ENCODE measurements around the gene CD47. TPM values are rescaled to one million over a fixed set of nuclear protein-coding genes. Genes with fewer than 3 reads are reported as not detected.

CD47 gene
- total and polyA plus RNA-seq, 2 of the 13 experiments (the other 11 are each of a cell fraction or from before 2014, with no cell fraction given): 3.3 to 6.5 TPM

- TF ChIP-seq PLSCR1 (CRISPR knock-in tag; IDR thresholded peaks at IDR 0.05; ENCODE audit: borderline replicate concordance) (no peak), ZBTB34 (CRISPR knock-in tag; IDR thresholded peaks at IDR 0.05) (no peak), NRL (CRISPR knock-in tag; IDR thresholded peaks at IDR 0.05; ENCODE audit: borderline replicate concordance) (no peak), FOSL2 (CRISPR knock-in tag; IDR thresholded peaks at IDR 0.05) (no peak), BCL3 (CRISPR knock-in tag; IDR thresholded peaks at IDR 0.05) (no peak), ZSCAN21 (CRISPR knock-in tag; IDR thresholded peaks at IDR 0.05; ENCODE audit: borderline replicate concordance) (no peak), THAP7 (CRISPR knock-in tag; IDR thresholded peaks at IDR 0.05) (no peak)
Observed at GRCh38 chr3:108067768-108068167, 23.1 kb downstream of the CD47 start (continued).

GRCh38 chr3:108065096-108065495 lies 25.7 kb downstream of the CD47 start:
- no peak overlapping the region for H3K27ac ChIP-seq (ENCODE audit: extremely low read length, insufficient read depth, low read length)
- H2AFZ ChIP-seq (ENCODE audit: low read length): no peak overlapping the region
- H3K4me3 ChIP-seq (replicated peaks in 1 of 3; ENCODE audit: insufficient read depth in 1 of 3, low read depth in 2 of 3, low read length in 3 of 3): no peak overlapping the region
- no peaks in the 10 kb centered on the region for H3K9me3 ChIP-seq (ENCODE audit: low read length)
- intact Hi-C loops (cut with micrococcal nuclease; ENCODE audit: unreplicated experiment): no loop called here
- TF ChIP-seq CAMTA2 (CRISPR knock-in tag; IDR thresholded peaks at IDR 0.05; ENCODE audit: borderline replicate concordance) (no peak), MAFK (conservative IDR thresholded peaks at IDR 0.05 in 1 of 2, IDR thresholded peaks at IDR 0.05 in 1 of 2; ENCODE audit: low read length in 2 of 2) (0 out of 4 replicates have a peak, but pooled peaks of 1 of the 2 experiments have one; percentile 2)
- no peaks in the 10 kb centered on the region for H3K4me1 ChIP-seq (ENCODE audit: insufficient read depth, low read length)
- ChIA-PET POLR2A (no interaction called here), CTCF (ENCODE audit: low intra/inter-chr PET ratio, low total read pairs) (no interaction called here)
- no peak for ATAC-seq
- FAIRE-seq: no peak
- no TSS peak for BruUV-seq (replicated peaks)
- H4K20me1 ChIP-seq (ENCODE audit: insufficient read depth, low read length): no peaks in the 10 kb centered on the region
- no peak overlapping the region for H3K4me2 ChIP-seq (ENCODE audit: low read depth, low read length)
- DNase-seq (ENCODE audit: low spot score): no peak
- no peaks in the 10 kb centered on the region for H3K36me3 ChIP-seq (replicated peaks in 1 of 2; ENCODE audit: control insufficient read depth in 1 of 2, insufficient read depth in 2 of 2, low read length in 2 of 2)
- no peaks in the 10 kb centered on the region for H3K27me3 ChIP-seq (ENCODE audit: control insufficient read depth in 1 of 2, insufficient read depth in 2 of 2, low read length in 2 of 2)
- in situ Hi-C loops (cut with HindIII; ENCODE audit: extremely low pct_ligation_motif_present, low pct_unique_long_range_greater_than_20kb): no loop called here
- H3K79me2 ChIP-seq (ENCODE audit: insufficient read depth, low read length): no peaks in the 10 kb centered on the region
- no peak overlapping the region for H3K9ac ChIP-seq (ENCODE audit: insufficient read depth, low read depth, low read length)
